ENCODE results near the gene HIGD2B.
A peak's percentile ranks its signal among the peaks of the same experiment; 100 is the strongest.
"Not testable (repeated sequence)": the region's sequence is repeated elsewhere in the genome, so short reads cannot be mapped to it uniquely, and the experiment has no call there.

HIGD2B gene

DNA sequence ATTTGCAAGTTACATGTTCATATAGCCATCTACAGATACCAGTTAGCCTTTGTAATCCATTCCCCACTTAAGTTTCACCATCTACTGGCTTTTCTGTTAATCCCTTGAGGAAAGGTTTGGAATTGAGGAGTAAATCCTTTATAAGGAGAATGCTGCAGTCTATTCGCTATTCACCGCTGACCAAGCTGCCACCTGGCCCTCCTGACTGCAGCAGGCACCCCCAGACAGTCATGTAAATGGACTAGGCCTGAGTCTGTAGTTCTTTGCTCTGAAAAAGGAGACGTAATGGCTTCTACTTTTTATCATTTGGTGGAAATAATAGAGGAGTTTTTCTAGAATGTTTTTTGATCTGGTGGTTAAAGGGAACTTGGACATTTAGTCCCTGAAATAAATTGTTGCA, 3.2 kb downstream of the HIGD2B start:
- TF ChIP-seq, protein P1, sequence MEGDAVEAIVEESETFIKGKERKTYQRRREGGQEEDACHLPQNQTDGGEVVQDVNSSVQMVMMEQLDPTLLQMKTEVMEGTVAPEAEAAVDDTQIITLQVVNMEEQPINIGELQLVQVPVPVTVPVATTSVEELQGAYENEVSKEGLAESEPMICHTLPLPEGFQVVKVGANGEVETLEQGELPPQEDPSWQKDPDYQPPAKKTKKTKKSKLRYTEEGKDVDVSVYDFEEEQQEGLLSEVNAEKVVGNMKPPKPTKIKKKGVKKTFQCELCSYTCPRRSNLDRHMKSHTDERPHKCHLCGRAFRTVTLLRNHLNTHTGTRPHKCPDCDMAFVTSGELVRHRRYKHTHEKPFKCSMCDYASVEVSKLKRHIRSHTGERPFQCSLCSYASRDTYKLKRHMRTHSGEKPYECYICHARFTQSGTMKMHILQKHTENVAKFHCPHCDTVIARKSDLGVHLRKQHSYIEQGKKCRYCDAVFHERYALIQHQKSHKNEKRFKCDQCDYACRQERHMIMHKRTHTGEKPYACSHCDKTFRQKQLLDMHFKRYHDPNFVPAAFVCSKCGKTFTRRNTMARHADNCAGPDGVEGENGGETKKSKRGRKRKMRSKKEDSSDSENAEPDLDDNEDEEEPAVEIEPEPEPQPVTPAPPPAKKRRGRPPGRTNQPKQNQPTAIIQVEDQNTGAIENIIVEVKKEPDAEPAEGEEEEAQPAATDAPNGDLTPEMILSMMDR (conservative IDR thresholded peaks at IDR 0.05; ENCODE audit: low read depth) = no peak
- ChIA-PET POLR2A (ENCODE audit: low non-redundant PET) (no interaction called here), CTCF (no interaction called here)
- DNase-seq (ENCODE audit: low spot score) = no peak
- H3K27ac ChIP-seq = no peak overlapping the region

GRCh38 chr15:72680931-72681330, 5.1 kb downstream of the HIGD2B start:
- DNase-seq (ENCODE audit: low spot score) = no peak
- no peak overlapping the region for H3K27ac ChIP-seq
- TF ChIP-seq, protein P1 (conservative IDR thresholded peaks at IDR 0.05; ENCODE audit: low read depth) = no peak
- CTCF ChIA-PET = interaction anchor here (0.8 to 1.0 kb wide), 2 partner anchors 81 to 474 kb away, joined by 3 to 6 read pairs; no protein-coding TSS in a partner anchor
- POLR2A ChIA-PET (ENCODE audit: low non-redundant PET) = interaction anchor here (0.6 kb wide), 1 partner anchor 414 kb away, joined by 3 read pairs; no protein-coding TSS in a partner anchor

DNA sequence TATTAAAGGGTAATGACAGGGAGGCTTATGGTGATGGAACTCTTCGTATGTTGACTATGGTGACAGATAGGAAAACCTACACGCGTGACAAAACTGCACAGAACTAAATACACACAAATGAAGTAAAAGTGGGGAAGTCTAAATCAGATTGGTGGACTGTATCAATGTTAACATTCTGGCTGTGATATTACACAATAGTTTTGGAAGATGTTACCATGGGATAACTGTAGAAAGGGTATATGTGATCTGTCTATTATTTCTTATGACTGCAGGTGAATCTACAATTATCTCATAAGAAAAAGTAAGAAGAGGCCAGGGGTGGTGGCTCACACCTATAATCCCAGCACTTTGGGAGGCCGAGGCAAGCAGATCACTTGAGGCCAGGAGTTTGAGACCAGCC, 9.1 kb downstream of the HIGD2B start:
- no peak for DNase-seq (ENCODE audit: low spot score)
- ChIA-PET POLR2A (ENCODE audit: low non-redundant PET) (no interaction called here), CTCF (no interaction called here)
- TF ChIP-seq, protein P1 (conservative IDR thresholded peaks at IDR 0.05; ENCODE audit: low read depth) = no peak
- H3K27ac ChIP-seq = no peak overlapping the region

GRCh38 chr15:72671525-72671924, 14.5 kb downstream of the HIGD2B start:
- POLR2A ChIA-PET (ENCODE audit: low non-redundant PET) = no interaction called here
- no peak overlapping the region for H3K27ac ChIP-seq

GRCh38 chr15:72670656-72671352, 15.2 kb downstream of the HIGD2B start:
- H3K27ac ChIP-seq; POLR2A ChIA-PET (ENCODE audit: low non-redundant PET): not testable (repeated sequence)
- TF ChIP-seq, protein P1 (conservative IDR thresholded peaks at IDR 0.05; ENCODE audit: low read depth) = peak; percentile 94
- CTCF ChIA-PET = interaction anchor here (0.5 to 1.8 kb wide), 10 partner anchors 13 to 410 kb away, joined by 3 to 12 read pairs (median 4); no protein-coding TSS in a partner anchor
- DNase-seq (ENCODE audit: low spot score) = peak; percentile 69

More at GRCh38 chr15:72671525-72671924, 14.5 kb downstream of the HIGD2B start:
- TF ChIP-seq, protein P1 (conservative IDR thresholded peaks at IDR 0.05; ENCODE audit: low read depth) = no peak
- DNase-seq (ENCODE audit: low spot score) = no peak
- CTCF ChIA-PET = interaction anchor here (0.5 to 1.8 kb wide), 6 partner anchors 12 to 395 kb away, joined by 3 to 12 read pairs (median 4); no protein-coding TSS in a partner anchor

GRCh38 chr15:72669803-72670202, 16.2 kb downstream of the HIGD2B start:
- POLR2A ChIA-PET (ENCODE audit: low non-redundant PET); H3K27ac ChIP-seq; DNase-seq (ENCODE audit: low spot score); CTCF ChIA-PET: not testable (repeated sequence)

DNA sequence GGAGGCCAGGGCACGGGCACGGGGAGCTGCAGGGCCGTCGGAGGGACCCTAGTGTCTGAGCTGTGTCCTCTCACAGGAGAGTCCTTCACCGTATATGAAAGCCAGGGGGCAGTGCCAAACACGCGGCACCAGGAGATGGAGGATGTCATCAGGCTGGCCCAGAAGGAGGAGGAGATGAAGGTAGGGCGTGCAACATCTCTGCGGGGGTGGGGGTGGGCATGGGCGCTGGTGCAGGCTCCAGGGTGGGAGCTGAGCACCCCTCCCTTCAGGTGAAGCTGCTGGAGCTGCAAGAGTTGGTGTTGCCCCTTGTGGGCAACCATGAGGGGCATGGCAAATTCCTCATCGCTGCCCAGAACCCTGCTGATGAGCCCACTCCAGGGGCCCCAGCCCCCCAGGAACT, 20.3 kb downstream of the HIGD2B start:
- H3K27ac ChIP-seq; CTCF ChIA-PET; POLR2A ChIA-PET (ENCODE audit: low non-redundant PET); DNase-seq (ENCODE audit: low spot score): not testable (repeated sequence)

GRCh38 chr15:72663931-72664330, 22.1 kb downstream of the HIGD2B start:
- DNase-seq (ENCODE audit: low spot score); POLR2A ChIA-PET (ENCODE audit: low non-redundant PET); CTCF ChIA-PET; H3K27ac ChIP-seq: not testable (repeated sequence)

DNA sequence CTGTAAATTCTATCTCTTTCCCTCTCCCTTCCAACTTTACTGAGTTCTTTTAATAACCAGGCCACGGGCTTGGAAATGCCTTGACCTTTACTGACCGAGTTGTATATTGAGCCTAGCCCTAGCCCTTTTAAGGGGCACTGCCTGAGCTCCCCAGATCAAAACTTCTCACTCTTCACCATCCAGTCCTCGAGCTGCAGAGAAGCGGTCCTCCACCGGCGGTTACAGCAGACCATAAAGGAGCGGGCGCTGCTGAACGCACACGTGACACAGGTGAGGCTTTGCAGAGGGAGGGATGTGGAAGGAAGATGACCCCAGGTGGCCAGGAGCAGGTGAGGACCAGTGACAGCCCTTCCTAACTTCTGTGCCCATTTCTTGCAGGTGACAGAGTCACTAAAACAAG, 24.9 kb downstream of the HIGD2B start:
- H3K27ac ChIP-seq; DNase-seq (ENCODE audit: low spot score); POLR2A ChIA-PET (ENCODE audit: low non-redundant PET); CTCF ChIA-PET: not testable (repeated sequence)

DNA sequence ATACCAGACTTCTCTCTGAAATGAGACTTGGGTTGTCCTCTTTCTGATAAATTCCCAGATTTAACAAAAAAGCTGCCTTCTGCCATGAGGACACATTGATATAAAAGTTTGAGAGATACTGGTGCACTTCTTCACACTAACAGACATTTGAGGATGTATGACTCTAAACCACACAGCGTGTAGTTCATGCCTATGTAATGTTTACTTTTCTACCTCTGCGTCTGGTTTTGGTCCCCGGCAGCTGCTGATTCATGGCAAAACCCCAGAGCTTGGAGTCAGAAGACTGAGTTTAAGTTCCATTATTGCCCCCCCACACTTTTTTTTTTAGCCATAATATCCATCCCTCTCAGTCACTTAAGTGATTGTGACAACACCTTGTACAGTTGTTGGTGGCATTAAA, 30.0 kb downstream of the HIGD2B start:
- POLR2A ChIA-PET (ENCODE audit: low non-redundant PET); H3K27ac ChIP-seq; CTCF ChIA-PET; DNase-seq (ENCODE audit: low spot score): not testable (repeated sequence)

DNA sequence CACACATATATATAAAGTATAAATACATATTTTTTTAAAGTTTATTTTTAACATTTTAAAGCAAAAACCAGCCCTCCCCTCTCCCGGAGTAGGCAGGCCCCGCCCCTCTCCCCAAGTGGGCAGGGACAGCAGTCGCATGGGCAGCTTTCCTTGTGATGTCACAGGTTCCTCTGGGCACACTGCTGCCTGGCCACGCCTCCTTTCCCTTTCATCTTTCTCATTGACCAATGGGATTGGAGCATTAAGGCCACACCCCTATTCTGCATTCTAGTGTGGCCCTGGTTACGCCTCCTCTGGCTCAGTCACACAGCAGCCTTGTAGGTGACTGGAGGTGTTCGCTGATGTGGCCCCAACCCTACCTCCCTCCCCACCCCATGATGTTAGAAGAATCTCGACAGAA, 31.6 kb downstream of the HIGD2B start, which contains the start of gene GOLGA6B:
Gene GOLGA6B, plus strand, starts transcription at position 301 of the 400 bp plus-strand sequence. Its CDS starts 41 bp downstream, at position 342.
- DNase-seq (ENCODE audit: low spot score); POLR2A ChIA-PET (ENCODE audit: low non-redundant PET); H3K27ac ChIP-seq; CTCF ChIA-PET: not testable (repeated sequence)

All from RWPE1 (cell line).